ENCODE results near the gene MRPL45.
"Not testable (repeated sequence)": the region's sequence is repeated elsewhere in the genome, so short reads cannot be mapped to it uniquely, and the experiment has no call there.

Gene MRPL45

DNA sequence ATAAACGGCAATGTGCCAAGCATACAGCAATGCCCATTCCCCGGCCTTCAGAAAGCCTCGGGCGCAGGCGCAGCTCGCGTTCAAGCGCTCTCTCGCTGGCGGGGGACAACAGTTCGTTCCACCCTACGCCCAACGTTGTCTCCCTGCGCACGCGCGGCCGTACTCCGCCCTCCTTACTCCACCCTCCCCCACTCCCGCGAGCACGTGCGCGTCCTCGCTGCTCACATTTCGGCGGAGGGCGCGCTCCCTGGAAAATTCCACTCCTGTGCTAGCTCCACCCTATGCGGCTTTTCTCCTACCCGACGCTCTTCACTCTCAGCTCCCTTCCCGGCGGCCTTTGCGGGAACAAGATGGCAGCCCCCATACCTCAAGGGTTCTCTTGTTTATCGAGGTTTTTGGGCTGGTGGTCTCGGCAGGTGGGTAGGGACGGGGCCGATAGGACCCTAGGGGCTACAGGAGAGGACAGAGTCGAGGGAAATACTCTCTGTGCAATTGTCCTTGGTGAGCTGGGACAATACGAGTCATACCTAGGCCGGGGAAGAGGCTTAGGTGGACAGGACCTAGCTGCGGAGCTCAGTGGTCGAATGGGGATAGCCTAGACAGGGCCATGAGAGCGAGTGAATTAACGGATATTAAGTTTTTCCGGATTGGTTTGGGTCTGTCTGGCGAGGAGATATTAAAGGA, at the start of gene MRPL45:
Gene MRPL45, plus strand, starts transcription at position 335 of the 684 bp plus-strand sequence. Its CDS starts 16 bp downstream, at position 351.
- DNase-seq, result peak; percentile 92

DNA sequence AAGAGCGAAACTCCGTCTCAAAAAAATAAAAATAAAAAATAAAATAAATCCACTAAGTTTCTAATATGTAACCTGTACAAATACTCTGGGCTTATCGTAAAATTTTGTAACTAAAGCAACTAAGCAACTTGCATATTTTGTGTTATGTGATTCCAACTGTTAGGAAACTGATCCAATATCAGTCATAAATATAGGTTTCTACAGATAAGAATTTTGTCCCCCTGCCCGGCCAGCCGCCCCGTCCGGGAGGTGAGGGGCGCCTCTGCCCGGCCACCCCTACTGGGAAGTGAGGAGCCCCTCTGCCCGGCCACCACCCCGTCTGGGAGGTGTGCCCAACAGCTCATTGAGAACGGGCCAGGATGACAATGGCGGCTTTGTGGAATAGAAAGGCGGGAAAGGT, 43.8 kb upstream of the MRPL45 start:
- DNase-seq, result not testable (repeated sequence)

DNA sequence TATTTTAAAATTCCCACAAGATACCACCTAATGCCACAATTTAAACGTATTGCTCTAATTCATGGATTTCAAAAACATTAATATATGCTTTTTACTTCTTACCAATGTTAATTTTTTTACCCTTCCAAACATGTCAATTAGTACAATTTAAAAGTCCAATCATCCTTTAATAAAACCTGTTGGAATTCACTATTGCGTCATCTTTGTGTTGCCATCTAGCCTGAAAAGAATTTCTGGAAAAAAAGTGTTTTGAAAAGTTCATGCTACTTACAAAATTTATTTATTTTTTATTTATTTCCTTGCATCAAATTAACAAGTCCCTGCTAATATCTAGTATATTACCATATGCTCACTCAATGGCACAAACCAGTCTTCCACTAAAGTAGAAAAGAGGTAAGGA, 42.6 kb upstream of the MRPL45 start:
- not testable (repeated sequence) for DNase-seq

DNA sequence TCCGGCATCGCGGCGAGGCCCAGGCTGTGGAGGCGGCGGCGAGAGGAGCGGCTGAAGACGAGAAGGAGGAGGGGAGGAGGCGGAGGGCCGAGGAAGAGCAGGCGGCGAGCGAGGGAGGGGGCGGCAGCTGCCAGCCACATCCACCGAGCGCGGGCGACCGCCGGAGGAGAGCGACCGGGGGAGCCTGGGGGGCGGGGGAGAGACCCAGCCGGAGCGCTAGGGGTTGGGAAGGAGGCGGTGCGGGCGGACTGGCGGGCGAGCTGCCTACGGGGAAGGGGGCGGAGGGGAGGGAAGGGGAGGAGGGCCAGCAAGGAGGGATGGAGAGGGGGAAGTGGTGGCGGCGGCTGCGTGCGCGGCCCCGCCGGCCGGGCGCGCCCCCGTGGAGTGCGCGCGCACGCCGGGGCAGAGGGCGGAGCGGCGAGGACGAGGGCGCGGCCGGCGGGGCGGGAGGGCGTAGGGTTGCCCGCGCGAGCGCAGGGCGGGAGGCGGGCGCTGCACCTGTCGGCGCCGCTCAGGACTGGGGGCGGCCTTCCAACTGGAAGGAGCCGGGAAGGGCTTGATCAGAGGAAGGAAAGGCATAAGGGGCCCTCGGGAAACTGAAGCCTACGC, 39.9 kb upstream of the MRPL45 start:
- DNase-seq, result peak; percentile 83

DNA sequence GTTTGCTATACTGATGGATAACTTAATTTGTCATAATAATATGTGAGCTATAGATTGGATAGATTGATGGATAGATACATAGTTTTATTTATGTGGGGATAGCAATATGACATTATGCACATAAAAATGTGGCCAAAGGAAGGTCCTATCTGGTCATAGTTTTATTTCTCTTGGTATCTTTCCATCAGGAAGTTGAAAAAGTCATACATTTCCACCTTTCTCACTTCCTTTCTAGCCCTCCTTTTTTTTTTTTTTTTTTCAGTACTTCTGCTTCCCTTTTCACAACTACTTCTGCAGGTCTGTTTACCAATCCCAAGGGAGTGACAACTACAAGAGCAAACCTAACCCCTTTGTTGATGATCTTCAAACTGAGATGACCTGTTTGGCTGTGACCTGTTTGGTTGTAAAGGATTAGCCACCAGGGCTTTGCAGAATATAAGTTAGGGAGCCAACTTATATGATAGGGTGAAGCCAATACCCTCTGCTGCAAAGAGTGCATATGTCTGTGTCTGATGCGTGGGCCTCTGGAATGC, 30.9 kb upstream of the MRPL45 start:
- DNase-seq, result not testable (repeated sequence)

DNA sequence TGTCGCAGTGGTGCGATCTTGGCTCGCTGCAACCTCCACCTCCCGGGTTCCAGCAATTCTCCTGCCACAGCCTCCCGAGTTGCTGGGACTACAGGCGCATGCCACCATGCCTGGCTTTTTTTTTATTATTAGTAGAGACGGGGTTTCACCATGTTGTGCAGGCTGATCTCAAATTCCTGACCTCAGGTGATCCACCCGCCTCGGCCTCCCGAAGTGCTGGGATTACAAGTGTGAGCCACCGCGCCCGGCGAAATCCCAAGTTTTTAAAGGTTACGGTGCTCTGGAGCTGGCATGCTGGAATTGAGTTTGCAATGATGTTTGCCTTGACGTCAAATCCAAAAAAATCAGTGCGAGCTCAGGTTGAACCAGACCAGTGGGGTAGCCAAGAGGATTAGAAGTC, 30.4 kb upstream of the MRPL45 start:
- DNase-seq, result not testable (repeated sequence)

DNA sequence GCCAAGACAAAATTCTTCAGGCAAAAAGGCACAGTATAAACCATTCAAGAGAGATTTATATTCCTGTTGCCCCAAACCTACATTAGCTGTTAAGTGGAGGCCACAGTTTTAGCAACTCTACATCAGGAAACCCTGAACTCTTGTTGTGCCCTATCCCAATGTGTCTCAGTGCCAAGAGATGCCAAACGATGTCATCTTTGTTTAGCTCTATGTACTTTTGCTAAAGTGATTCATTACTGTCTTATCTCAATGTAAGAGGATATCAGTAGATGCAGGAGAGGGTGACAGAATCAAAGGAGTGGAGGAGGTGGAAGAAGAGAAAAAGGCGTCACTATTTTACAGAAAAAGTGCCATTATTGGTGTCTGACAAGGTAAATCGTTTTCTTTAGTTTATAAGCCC, 28.8 kb upstream of the MRPL45 start:
- DNase-seq, result not testable (repeated sequence)

DNA sequence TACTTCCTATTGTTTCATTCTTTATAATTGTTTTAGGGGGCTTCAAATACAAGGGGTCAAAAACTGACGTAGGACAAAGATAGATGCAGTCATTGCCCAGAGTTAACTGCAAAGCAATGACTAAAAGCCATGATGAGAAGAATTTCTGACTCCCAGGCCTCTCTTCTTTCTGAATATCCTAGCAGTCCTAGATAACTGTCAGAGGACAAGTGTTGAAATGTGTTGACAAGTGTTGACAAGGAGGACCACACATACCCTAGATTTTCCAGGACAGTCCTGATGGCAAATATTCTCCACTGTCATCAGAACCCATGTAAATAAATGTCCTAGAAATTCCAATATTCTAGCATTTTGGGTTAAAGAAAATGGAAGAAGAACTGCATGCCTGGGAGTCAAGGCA, 27.9 kb upstream of the MRPL45 start:
- DNase-seq, result not testable (repeated sequence)

DNA sequence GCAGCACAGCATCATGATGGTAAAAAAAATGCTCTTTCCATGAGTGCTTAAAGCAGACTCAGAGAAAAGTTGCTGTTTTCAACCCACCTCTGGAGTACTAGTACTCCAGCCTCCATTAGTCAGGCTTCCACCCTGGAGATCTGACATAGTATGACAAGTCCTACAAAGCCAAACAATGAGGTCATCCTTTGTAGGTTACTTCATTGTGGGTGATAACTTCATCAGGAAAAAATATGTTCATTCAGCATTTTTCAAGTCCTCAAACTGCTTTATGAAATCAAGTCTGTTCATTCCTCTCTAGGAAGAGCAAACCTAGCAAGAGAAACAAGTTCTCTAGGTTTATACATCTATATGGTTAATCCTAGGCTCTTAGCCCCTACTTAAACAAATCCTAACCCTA, 27.4 kb upstream of the MRPL45 start:
- not testable (repeated sequence) for DNase-seq

DNA sequence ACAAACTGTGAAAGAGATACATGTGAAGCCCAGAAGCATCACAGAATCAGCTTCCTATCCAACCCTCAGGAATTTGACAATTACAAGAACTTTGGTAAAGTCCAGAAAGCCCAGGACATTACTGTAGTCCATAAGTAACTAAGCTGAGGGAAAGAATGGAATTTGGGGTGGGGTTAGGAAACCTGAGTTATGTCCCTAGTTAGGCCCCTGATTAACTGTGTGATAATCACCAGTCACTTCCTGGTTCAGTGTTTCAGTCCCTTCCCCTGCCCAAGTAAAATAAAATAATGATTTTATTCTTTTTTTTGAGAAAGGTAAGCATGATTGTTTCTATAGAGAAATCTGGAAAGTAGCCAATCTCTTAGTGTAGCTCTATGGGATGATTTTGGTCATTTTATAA, 11.0 kb upstream of the MRPL45 start:
- not testable (repeated sequence) for DNase-seq

DNA sequence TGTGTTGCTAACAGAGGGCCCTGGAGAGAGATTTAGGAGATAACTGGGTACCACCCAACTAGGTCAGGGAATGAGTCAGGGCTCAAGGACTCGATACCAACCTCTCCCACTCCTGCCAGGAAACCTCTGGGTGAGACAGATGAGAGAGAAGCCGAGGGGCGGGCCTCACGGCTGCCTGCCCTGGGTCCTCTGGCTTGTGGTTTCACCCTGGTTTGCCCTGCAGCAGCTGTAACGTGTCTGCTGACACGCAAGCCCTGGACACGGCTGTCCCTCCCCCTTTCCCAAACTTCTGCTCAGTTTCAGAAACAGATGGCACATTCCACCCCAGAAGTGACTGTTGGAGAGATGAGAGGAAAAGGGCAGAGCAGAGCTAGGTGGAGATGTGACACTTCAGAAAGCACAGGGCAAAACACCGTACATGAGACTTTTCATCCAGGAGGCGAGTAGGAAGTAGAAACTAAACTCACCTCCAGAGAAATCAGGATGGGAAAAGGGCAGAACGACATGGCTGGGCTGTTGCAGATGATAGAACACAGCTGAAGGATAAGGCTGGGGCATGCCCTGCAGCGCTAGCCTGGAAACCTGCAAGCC, 10.4 kb upstream of the MRPL45 start:
- not testable (repeated sequence) for DNase-seq

DNA sequence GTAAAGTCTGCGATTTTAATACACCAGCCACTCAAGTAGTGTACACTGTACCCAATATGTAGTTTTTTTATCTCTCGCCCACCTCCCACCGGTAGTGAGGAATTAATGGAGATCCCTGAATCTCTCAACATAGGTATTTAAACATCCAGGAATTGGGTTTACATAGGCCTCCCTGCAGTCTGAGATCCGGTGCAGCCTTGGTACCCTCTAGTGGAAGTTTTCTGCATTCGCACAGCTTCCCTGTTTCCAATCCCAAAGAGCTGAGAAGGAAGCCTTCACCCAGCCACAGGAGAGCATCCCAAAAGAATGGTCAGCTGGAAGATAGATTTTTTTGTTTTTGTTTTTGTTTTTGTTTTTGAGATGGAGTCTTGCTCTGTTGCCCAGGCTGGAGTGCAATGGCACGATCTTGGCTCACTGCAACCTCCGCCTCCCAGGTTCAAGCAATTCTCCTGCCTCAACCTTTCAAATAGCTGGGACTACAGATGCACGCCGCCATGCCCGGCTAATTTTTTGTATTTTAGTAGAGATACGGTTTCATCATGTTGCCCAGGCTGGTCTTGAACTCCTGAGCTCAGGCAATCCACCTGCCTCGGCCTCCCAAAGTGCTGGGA, 8.6 kb upstream of the MRPL45 start:
- DNase-seq, result not testable (repeated sequence)

DNA sequence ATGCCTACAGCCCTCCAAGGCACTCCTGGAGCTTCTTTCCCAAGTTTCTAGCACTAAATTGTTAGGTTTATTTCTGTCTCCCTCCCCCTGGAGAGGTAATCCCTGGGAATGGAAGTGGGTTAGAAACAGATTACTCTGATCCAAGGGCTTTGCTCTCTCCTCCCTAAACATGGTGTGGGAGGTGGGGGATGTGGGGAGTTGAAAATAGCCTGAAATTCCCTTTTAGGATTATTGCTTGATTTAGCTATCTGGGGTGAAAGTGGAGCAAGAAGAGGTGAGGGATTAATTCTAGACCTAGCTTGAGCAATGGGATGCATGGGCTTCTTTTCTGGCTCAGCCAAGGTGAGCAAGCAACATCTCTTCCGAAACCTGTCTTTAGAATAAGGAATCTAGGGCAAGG, 7.2 kb upstream of the MRPL45 start:
- not testable (repeated sequence) for DNase-seq

DNA sequence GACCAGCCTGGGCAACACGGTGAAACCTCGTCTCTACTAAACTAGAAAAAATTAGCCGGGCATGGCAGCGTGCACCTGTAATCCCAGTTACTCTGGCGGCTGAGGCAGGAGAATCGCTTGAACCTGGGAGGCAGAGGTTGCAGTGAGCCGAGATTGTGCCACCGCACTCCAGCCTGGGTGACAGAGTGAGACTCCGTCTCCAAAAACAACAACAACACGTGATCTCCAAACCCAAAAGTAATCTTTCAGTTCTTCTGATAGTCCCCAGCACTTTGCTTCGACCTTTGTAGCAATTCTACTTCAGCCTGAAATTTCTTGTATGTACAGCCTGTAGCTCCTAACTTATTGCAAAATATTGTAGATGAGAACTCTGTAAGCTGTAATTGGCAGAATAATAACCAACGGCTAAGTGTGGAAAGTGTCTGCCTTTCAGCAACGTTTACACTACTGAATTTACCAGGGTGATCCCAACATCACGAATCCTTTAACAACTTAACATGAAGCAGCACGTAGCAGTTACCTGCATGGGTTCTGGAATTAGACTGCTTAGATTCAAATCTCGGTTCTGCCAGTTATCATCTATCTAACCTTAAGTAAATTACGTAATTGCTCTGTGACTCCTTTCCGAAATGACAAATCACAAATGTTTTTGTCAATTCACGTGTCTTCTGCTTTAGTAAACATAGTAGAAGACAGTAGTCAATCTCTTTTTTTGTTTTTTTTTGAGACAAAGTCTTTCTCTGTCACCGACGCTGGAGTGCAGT, 1.2 kb upstream of the MRPL45 start:
- not testable (repeated sequence) for DNase-seq

DNA sequence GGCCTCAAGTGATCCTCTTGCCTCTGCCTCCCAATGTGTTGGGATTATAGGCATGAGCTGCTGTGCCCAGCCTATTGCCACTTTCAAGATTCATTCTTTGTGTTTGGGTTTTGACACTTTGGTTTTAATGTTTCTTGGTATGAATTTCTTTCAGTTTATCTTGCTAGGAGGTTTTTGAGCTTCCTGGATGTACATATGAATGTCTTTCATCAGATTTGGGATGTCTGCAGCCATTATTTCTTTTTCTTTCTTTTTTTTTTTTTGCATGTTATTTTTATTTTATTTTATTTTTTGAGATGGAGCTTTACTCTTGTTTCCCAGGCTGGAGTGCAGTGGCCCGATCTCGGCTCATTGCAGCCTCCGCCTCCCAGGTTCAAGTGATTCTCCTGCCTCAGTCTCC, 18.5 kb downstream of the MRPL45 start:
- DNase-seq, result no peak

DNA sequence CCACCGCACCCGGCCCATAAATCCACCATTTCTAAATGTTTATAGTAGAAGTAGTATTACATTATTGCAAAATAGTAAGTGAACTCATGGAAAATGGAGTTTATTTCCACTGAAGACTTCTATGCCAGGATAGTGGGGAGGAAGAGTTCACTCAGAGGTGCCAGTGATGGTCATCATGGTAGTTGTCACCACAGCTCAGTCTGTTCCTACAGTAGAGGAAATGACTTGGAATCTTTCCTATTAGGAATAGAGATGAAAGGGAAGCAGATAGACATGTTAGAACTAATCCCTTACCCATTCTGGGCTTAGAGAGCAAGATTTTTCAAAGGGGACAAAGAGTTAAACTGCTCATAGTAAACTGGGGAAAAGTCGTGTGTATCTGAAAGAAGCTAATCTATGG, 20.1 kb downstream of the MRPL45 start:
- no peak for DNase-seq

DNA sequence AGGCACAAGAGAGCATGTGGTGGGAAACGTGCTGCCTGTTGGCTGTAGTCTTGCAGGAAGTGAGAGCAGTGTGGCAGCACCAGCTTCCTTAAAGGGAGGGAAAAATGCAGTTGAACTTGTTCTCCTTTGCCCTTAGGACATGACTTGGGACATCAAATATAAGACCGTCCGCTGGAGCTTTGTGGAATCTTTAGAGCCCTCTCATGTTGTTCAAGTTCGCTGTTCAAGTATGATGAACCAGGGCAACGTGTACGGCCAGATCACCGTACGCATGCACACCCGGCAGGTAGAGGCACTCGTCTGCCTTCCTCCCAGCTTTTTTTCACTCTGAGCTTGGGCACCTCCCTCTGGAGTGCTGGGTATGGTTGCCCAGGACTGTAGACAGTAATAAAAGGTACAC, 23.5 kb downstream of the MRPL45 start:
- no peak for DNase-seq

DNA sequence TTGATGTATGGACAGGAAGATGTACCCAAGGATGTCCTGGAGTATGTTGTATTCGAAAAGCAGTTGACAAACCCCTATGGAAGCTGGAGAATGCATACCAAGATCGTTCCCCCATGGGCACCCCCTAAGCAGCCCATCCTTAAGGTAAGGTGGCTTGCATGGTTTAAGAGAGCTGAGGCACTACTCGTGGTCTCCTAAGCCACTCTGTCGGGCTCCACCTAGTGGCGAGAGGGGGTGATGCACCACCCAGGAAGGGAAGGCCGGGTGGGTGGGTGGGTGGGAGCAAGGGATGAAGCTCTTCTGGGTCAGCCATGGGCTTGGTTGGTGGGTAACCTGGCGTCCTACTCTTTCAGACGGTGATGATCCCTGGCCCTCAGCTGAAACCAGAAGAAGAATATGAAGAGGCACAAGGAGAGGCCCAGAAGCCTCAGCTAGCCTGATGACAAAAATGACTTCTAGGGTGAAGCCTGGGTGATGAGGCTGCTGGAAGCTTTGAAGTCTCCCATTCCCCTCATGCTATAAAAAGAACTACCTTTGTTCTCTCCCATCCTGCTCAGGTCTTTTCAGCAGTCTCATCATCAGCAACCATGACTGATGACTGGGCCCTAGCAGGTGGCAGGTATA, 25.3 kb downstream of the MRPL45 start:
- DNase-seq, result peak; percentile 74

DNA sequence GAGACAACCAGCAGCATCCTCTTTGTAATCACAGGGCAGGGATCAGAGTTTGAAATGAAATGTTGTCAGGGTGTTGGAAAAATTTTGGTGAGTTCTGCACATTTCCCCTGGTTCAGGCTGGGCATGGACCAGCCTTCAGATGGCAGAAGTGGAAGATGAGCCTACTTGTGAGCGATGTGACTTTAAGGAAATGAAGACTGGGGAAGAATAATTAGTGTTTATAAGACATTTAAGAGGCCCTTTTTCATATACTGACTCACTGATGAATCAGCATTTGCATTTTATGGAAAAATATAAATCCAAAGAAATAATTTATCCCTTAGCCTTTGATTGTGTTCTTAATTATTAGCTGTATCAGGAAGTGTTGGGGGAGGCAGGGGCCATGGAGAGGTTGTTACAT, 25.9 kb downstream of the MRPL45 start:
- DNase-seq, result no peak

DNA sequence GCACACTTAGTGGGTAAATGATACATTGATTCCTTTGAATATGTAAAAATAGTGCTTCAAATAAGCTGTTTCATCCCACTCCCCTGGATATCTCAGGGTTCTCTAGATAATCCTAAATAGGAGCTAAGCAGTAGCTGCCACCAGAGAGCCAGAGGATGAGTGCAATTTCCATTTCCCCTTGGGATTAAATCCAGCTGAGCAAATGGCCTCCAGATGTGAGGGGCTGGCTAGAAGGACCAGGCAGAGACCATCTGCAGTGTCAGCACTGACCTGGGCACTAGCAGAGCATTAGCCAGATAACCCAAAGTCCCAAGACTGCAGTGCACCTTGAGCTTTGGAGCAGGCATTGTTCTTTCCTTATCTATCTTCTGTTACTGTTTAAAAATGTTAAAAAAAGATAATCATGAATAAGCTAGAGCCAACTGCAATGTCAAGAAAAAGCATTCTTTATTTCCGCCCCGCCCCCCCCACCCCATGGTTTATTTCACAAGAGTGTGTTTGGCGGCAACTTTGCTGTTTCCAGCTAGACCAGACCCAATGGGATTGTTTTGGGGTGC, 27.3 kb downstream of the MRPL45 start:
- DNase-seq, result no peak

DNA sequence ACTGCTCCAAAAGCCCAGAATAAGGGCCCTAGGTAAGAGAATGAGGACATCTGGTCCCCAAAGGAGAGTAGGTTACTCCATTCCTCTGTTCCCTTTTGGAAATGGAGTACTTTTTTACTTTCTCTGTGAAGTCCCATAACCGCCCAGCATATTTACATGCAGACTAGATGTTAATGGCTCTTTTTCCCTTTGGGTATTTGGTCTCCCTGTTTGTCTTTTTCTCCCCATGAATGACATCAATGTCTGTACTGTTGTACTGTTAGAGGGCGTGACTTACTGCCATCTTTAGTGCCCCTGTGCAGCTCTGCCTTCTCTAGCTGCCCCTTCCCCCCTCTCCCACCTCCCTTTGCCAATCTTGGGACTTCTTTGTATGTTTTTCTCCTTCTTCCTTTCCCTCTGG, 27.8 kb downstream of the MRPL45 start:
- DNase-seq, result no peak

Data from activated gamma-delta T cell treated with Interleukin-2 at 50 U/mL for 16 hours (primary cell).